H9 (cell line): ENCODE data around the gene IFNK. TPM values are rescaled to one million over a fixed set of nuclear protein-coding genes. Genes with fewer than 3 reads are reported as not detected.

ENCODE experiments used
- DNase-seq: peaks from one replicate; pipeline ENCODE4 v3.0.0-alpha.2; 2017
- H2AFZ ChIP-seq: one replicate; pipeline ENCODE4 v1.6.1; 2013; ENCODE audit warnings: mild to moderate bottlenecking, low read length, control low read depth, moderate library complexity
- H2AK5ac ChIP-seq: 2 replicates; pipeline ENCODE4 v1.6.1; 2013; ENCODE audit warnings: low read length, control low read depth, mixed read lengths; ENCODE audit not compliant: insufficient read length
- H2BK120ac ChIP-seq: one replicate; pipeline ENCODE4 v1.6.1; 2013; ENCODE audit warnings: low read depth, mild to moderate bottlenecking, low read length, control low read depth, inconsistent platforms; ENCODE audit not compliant: poor library complexity, severe bottlenecking
- H2BK12ac ChIP-seq: 2 replicates; pipeline ENCODE4 v1.6.1; 2013; ENCODE audit warnings: low read length, control low read depth, mixed read lengths, low read depth; ENCODE audit not compliant: insufficient read length
- H2BK15ac ChIP-seq: 2 replicates; pipeline ENCODE4 v1.6.1; 2013; ENCODE audit warnings: low read depth, low read length, control low read depth
- H2BK20ac ChIP-seq: one replicate; pipeline ENCODE4 v1.6.1; 2013; ENCODE audit warnings: low read depth, mild to moderate bottlenecking, low read length, control low read depth, inconsistent platforms; ENCODE audit not compliant: poor library complexity, severe bottlenecking
- H2BK5ac ChIP-seq: 2 replicates; pipeline ENCODE4 v1.6.1; 2013; ENCODE audit warnings: low read length, control low read depth, mixed read lengths; ENCODE audit not compliant: insufficient read length
- H3K14ac ChIP-seq: 2 replicates; pipeline ENCODE4 v1.6.1; 2013; ENCODE audit warnings: low read length, control low read depth; ENCODE audit not compliant: insufficient read depth
- H3K18ac ChIP-seq: 2 replicates; pipeline ENCODE4 v1.6.1; 2013; ENCODE audit warnings: low read depth, mild to moderate bottlenecking, mixed read lengths, low read length, control low read depth; ENCODE audit not compliant: insufficient read length
- H3K23ac ChIP-seq: 2 replicates; pipeline ENCODE4 v1.6.1; 2013; ENCODE audit warnings: low read length, control low read depth, mixed read lengths, low read depth; ENCODE audit not compliant: insufficient read length
- H3K23me2 ChIP-seq: 2 replicates; pipeline ENCODE4 v1.6.1; 2013; ENCODE audit warnings: low read depth, mild to moderate bottlenecking, mixed read lengths, low read length, control low read depth; ENCODE audit not compliant: insufficient read length, poor library complexity, severe bottlenecking
- H3K27ac ChIP-seq: 2 replicates; pipeline ENCODE4 v1.5.1; 2013; ENCODE audit warnings: low read length, control low read depth, mixed read lengths, low read depth; ENCODE audit not compliant: insufficient read length
- H3K27me3 ChIP-seq: 2 replicates; pipeline ENCODE4 v1.6.1; 2013; ENCODE audit warnings: low read length, control low read depth, inconsistent platforms; ENCODE audit not compliant: insufficient read depth
- H3K4ac ChIP-seq: 2 replicates; pipeline ENCODE4 v1.6.1; 2013; ENCODE audit warnings: low read depth, mild to moderate bottlenecking, control low read depth, inconsistent platforms, low read length, moderate library complexity
- H3K4me1 ChIP-seq: 2 replicates; pipeline ENCODE4 v1.6.1; 2013; ENCODE audit warnings: low read length, control low read depth, inconsistent platforms; ENCODE audit not compliant: insufficient read depth
- H3K4me2 ChIP-seq: 2 replicates; pipeline ENCODE4 v1.6.1; 2013; ENCODE audit warnings: low read length, control low read depth, mixed read lengths; ENCODE audit not compliant: insufficient read length, insufficient read depth
- H3K56ac ChIP-seq: 2 replicates; pipeline ENCODE4 v1.6.1; 2013; ENCODE audit warnings: low read depth, mild to moderate bottlenecking, mixed read lengths, low read length, control low read depth; ENCODE audit not compliant: insufficient read length
- H3K79me1 ChIP-seq: 2 replicates; pipeline ENCODE4 v1.6.1; 2013; ENCODE audit warnings: low read depth, mild to moderate bottlenecking, moderate library complexity, low read length, control low read depth, inconsistent platforms; ENCODE audit not compliant: insufficient read depth, poor library complexity, severe bottlenecking
- H3K79me2 ChIP-seq: 2 replicates; pipeline ENCODE4 v1.6.1; 2013; ENCODE audit warnings: low read length, control low read depth, inconsistent platforms; ENCODE audit not compliant: insufficient read depth
- H3K9ac ChIP-seq: 2 replicates; pipeline ENCODE4 v1.6.1; 2013; ENCODE audit warnings: low read length, control low read depth, mixed read lengths; ENCODE audit not compliant: insufficient read length; ENCODE audit errors: extremely low read depth
- H3K9me3 ChIP-seq: one replicate; pipeline ENCODE4 v1.6.1; 2013; ENCODE audit warnings: low read depth, low read length, inconsistent platforms; ENCODE audit not compliant: control insufficient read depth
- H3T11ph ChIP-seq: one replicate; pipeline ENCODE4 v1.6.1; 2013; ENCODE audit warnings: mild to moderate bottlenecking, low read length, control low read depth, inconsistent platforms
- H4K20me1 ChIP-seq: one replicate; pipeline ENCODE4 v1.6.1; 2013; ENCODE audit not compliant: control insufficient read depth, insufficient read length, insufficient read depth
- H4K5ac ChIP-seq: 2 replicates; pipeline ENCODE4 v1.6.1; 2013; ENCODE audit warnings: low read depth, mild to moderate bottlenecking, mixed read lengths, low read length, control low read depth; ENCODE audit not compliant: insufficient read length
- H4K8ac ChIP-seq: replicated peaks from 2 replicates; pipeline ENCODE4 v1.6.1; 2013; ENCODE audit warnings: low read length, control low read depth, mixed read lengths, low read depth; ENCODE audit not compliant: insufficient read length
- H4K91ac ChIP-seq: 2 replicates; pipeline ENCODE4 v1.6.1; 2013; ENCODE audit warnings: low read depth, mild to moderate bottlenecking, moderate library complexity, mixed read lengths, low read length, control low read depth; ENCODE audit not compliant: insufficient read length
- H3K27ac Mint-ChIP-seq, 3 experiments: 2 replicates in 2 of 3; 3 replicates in 1 of 3; pipeline ENCODE4 v1.8.0; 2020 to 2021; ENCODE audit warnings: mixed read lengths in 3 of 3, mild to moderate bottlenecking in 1 of 3, moderate library complexity in 1 of 3
- H3K27me3 Mint-ChIP-seq: 2 replicates; pipeline ENCODE4 v1.8.0; 2021; ENCODE audit warnings: low read depth, mild to moderate bottlenecking, moderate library complexity, mixed read lengths
- H3K36me3 Mint-ChIP-seq, 3 experiments: 2 replicates in 2 of 3; 3 replicates in 1 of 3; pipeline ENCODE4 v1.8.0; 2020 to 2021; ENCODE audit warnings: low read depth in 3 of 3, mixed read lengths in 3 of 3; ENCODE audit not compliant: insufficient read depth in 1 of 3
- H3K4me1 Mint-ChIP-seq, 2 experiments: 2 replicates each; pipeline ENCODE4 v1.8.0; 2020; ENCODE audit warnings: mixed read lengths in 2 of 2
- H3K4me3 Mint-ChIP-seq, 2 experiments: 2 replicates in 1 of 2; 3 replicates in 1 of 2; pipeline ENCODE4 v1.8.0; 2020 to 2021; ENCODE audit warnings: mild to moderate bottlenecking in 2 of 2, mixed read lengths in 2 of 2, moderate library complexity in 1 of 2
- H3K9me3 Mint-ChIP-seq, 2 experiments: 2 replicates in 1 of 2; 3 replicates in 1 of 2; pipeline ENCODE4 v1.8.0; 2020; ENCODE audit warnings: mild to moderate bottlenecking in 2 of 2, mixed read lengths in 2 of 2, moderate library complexity in 1 of 2
- WGBS: extraction: QIAGEN DNeasy Blood & Tissue Kit; methylation state at CpG from one replicate; pipeline ENCODE4 v1.1.7; 2013; ENCODE audit warnings: missing lambda C conversion rate, low lambda C conversion rate, mixed read lengths; ENCODE audit not compliant: insufficient read length; ENCODE audit errors: extremely low coverage; 5-methylcytosine and 5-hydroxymethylcytosine counted together
- total RNA-seq: library from RNA; stranded (reverse); gene quantifications from 2 replicates; pipeline ENCODE4 v1.2.1, GENCODE V29; 2021
- TF ChIP-seq, protein P1 (sequence below): fragments of 200-600 bp; sonication (generic); conservative IDR thresholded peaks from 3 replicates; pipeline ENCODE4 v1.8.0; 2021; ENCODE audit warnings: antibody characterized with exemption, mild to moderate bottlenecking

The IFNK gene
- total RNA-seq, 1 experiment from 2014 or later: not detected

DNA sequence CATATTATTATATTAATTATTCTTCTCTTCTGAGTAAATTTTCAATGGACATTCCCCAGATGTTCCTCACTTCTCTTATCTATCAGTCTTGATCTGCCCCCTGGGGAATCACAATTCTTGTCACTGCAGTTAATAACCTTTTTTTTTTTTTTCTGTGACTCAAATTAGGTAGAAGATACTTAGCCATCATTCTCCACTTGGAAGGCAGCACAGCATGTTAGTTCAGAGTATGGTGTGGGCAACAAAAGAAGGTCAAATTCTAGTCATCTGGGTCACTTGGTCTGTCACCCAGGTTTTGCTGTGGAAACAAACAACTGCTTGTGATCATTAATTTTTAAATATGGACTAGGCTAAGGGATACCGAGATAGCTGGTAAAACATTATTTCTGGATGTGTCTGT is 13.7 kb downstream of the IFNK start:
- Histone ChIP-seq H2BK15ac (no peak overlapping the region), H3K56ac (no peak overlapping the region), H2BK12ac (no peak overlapping the region), H3T11ph (no peak overlapping the region), H2BK20ac (no peak overlapping the region), H3K27ac (no peak overlapping the region), H3K4ac (no peak overlapping the region), H3K79me1 (no peaks in the 10 kb centered on the region), H4K20me1 (no peaks in the 10 kb centered on the region), H4K5ac (no peak overlapping the region), H4K8ac (no peak overlapping the region), H3K4me2 (no peak overlapping the region), H3K9ac (no peak overlapping the region), H3K9me3 (no peaks in the 10 kb centered on the region), H3K27me3 (no peaks in the 10 kb centered on the region), H2BK120ac (no peak overlapping the region), H3K14ac (no peak overlapping the region), H2AK5ac (no peak overlapping the region), H4K91ac (no peak overlapping the region), H2BK5ac (no peak overlapping the region), H2AFZ (no peak overlapping the region), H3K23ac (no peak overlapping the region), H3K79me2 (no peaks in the 10 kb centered on the region; the same call in 1 of the 2 replicates), H3K4me1 (no peaks in the 10 kb centered on the region; the same call in 1 of the 2 replicates), H3K18ac (no peak overlapping the region), H3K23me2 (no peaks in the 10 kb centered on the region)
- H3K4me3 Mint-ChIP-seq: no peak overlapping the region
- WGBS: no CpG with 5 or more reads among the region's 1 CpG
- peaks cover 11 to 12% of the 10 kb centered on the region in 2 experiments for H3K4me1 Mint-ChIP-seq
- no peaks in the 10 kb centered on the region for H3K9me3 Mint-ChIP-seq
- H3K36me3 Mint-ChIP-seq: peaks cover 3 to 16% (median 3%) of the 10 kb centered on the region in 3 experiments; a peak in 4 of 7 replicates
- H3K27ac Mint-ChIP-seq: no peak overlapping the region
- no peaks in the 10 kb centered on the region for H3K27me3 Mint-ChIP-seq
- TF ChIP-seq, protein P1, sequence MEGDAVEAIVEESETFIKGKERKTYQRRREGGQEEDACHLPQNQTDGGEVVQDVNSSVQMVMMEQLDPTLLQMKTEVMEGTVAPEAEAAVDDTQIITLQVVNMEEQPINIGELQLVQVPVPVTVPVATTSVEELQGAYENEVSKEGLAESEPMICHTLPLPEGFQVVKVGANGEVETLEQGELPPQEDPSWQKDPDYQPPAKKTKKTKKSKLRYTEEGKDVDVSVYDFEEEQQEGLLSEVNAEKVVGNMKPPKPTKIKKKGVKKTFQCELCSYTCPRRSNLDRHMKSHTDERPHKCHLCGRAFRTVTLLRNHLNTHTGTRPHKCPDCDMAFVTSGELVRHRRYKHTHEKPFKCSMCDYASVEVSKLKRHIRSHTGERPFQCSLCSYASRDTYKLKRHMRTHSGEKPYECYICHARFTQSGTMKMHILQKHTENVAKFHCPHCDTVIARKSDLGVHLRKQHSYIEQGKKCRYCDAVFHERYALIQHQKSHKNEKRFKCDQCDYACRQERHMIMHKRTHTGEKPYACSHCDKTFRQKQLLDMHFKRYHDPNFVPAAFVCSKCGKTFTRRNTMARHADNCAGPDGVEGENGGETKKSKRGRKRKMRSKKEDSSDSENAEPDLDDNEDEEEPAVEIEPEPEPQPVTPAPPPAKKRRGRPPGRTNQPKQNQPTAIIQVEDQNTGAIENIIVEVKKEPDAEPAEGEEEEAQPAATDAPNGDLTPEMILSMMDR: no peak
- no peak for DNase-seq
